ENCODE data around the gene CCS.
"Not testable (repeated sequence)": the region's sequence is repeated elsewhere in the genome, so short reads cannot be mapped to it uniquely, and the experiment has no call there.

CCS gene

GRCh38 chr11:66628061-66628603 is 35.1 kb downstream of the CCS start:
- DNase-seq: no peak

GRCh38 chr11:66629356-66629755 is 36.4 kb downstream of the CCS start:
- no peak for DNase-seq

- no peak for DNase-seq
Observed at GRCh38 chr11:66631883-66632282, 38.9 kb downstream of the CCS start.

- no peak for DNase-seq
Observed at GRCh38 chr11:66632952-66633351, 40.0 kb downstream of the CCS start.

- DNase-seq: no peak
Observed at GRCh38 chr11:66636411-66636810, 43.4 kb downstream of the CCS start.

- DNase-seq: no peak
Observed at GRCh38 chr11:66637557-66638176, 44.7 kb downstream of the CCS start.

- DNase-seq: peak; percentile 96
Observed at GRCh38 chr11:66638177-66639065, 45.4 kb downstream of the CCS start, which contains the start of gene RBM4. RBM4 (plus strand) TSS chr11:66638703; CDS start chr11:66639712, 1,009 bp downstream.

GRCh38 chr11:66639066-66639813 is 46.3 kb downstream of the CCS start:
- no peak for DNase-seq

- not testable (repeated sequence) for DNase-seq
Observed at GRCh38 chr11:66639814-66640340, 46.9 kb downstream of the CCS start.

- DNase-seq: no peak
Observed at GRCh38 chr11:66641834-66642233, 48.8 kb downstream of the CCS start.

GRCh38 chr11:66643745-66644437 is 50.9 kb downstream of the CCS start:
- DNase-seq: no peak

GRCh38 chr11:66646828-66647227 is 53.8 kb downstream of the CCS start:
- no peak for DNase-seq

- DNase-seq: no peak
Observed at GRCh38 chr11:66649903-66650302, 56.9 kb downstream of the CCS start.

- no peak for DNase-seq
Observed at GRCh38 chr11:66651016-66651415, 58.0 kb downstream of the CCS start.

- no peak for DNase-seq
Observed at GRCh38 chr11:66652651-66653050, 59.7 kb downstream of the CCS start.

GRCh38 chr11:66653123-66653522 is 60.1 kb downstream of the CCS start:
- no peak for DNase-seq

Measured in GOT3 (cell line).